Parathyroid adenoma (tissue), 2 donors: ENCODE results near the gene SPNS1.

Source experiments
- H2AFZ ChIP-seq: fragments of 300-600 bp; sonication (generic); one replicate; pipeline ENCODE4 v1.7.0; 2017; ENCODE audit warnings: antibody characterized with exemption, mild to moderate bottlenecking
- H3K27ac ChIP-seq: fragments of 300-600 bp; sonication (generic); one replicate; pipeline ENCODE4 v1.7.0; 2017
- H3K27me3 ChIP-seq: fragments of 300-600 bp; sonication (generic); one replicate; pipeline ENCODE4 v1.7.0; 2017; ENCODE audit warnings: low read length; ENCODE audit not compliant: control insufficient read depth, insufficient read depth
- H3K36me3 ChIP-seq: fragments of 300-600 bp; sonication (generic); one replicate; pipeline ENCODE4 v1.7.0; 2017; ENCODE audit warnings: low read length; ENCODE audit not compliant: control insufficient read depth, insufficient read depth
- H3K4me1 ChIP-seq: fragments of 300-600 bp; sonication (generic); one replicate; pipeline ENCODE4 v1.7.0; 2017; ENCODE audit warnings: control low read depth
- H3K4me2 ChIP-seq: fragments of 300-600 bp; sonication (generic); one replicate; pipeline ENCODE4 v1.7.0; 2017; ENCODE audit warnings: low read length
- H3K4me3 ChIP-seq: fragments of 300-600 bp; sonication (generic); one replicate; pipeline ENCODE4 v1.7.0; 2017; ENCODE audit warnings: low read depth, low read length
- H3K79me2 ChIP-seq: fragments of 300-600 bp; sonication (generic); one replicate; pipeline ENCODE4 v1.7.0; 2017; ENCODE audit warnings: control low read depth
- H3K9ac ChIP-seq: fragments of 300-600 bp; sonication (generic); one replicate; pipeline ENCODE4 v1.7.0; 2017; ENCODE audit warnings: mild to moderate bottlenecking
- H3K9me3 ChIP-seq: fragments of 300-600 bp; sonication (generic); one replicate; pipeline ENCODE4 v1.7.0; 2017; ENCODE audit warnings: low read length; ENCODE audit not compliant: control insufficient read depth
- TF ChIP-seq, protein P1 (sequence below): fragments of 300-600 bp; sonication (generic); IDR thresholded peaks from one replicate; pipeline ENCODE4 v1.7.0; 2017; ENCODE audit warnings: antibody characterized with exemption, mild to moderate bottlenecking
- donor health status: primary hyperparathyroidism.

The SPNS1 gene

DNA sequence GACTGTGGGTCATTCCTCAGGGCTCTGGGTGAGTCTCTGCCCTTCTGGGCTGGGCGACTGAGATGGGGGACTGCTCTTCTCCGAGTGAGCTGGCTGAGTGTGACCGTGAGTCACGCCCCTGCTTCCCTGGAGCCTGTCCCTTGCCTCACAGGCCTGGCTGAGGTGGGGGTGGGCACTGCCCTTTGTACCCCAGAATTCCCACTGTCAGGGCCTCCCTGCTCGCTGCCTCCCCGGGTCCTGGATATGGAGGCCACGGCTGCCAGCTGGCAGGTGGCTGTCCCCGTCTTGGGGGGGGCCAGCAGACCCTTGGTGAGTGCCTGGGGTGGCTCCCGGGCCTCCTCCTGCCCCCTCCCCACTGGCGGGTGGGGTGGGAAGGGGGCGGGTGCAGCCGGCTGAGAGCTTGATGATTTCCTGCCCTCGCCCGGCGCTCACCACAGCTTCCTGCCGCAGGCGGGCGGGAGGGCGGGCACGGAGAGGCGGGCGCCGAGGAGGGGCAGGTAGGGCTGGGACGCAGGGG lies 10.1 kb downstream of the SPNS1 start, which contains the start of gene LAT:
Gene LAT (plus strand): TSS at position 434 of the 517 bp plus-strand sequence. CDS start 366 bp downstream, outside the sequence.
- Histone ChIP-seq H3K4me3 (no peak within 1 kb of the TSS), H3K9me3 (no peaks in the 10 kb centered on the region), H3K9ac (no peak within 1 kb of the TSS), H3K27me3 (no peaks in the 10 kb centered on the region), H3K27ac (no peak within 1 kb of the TSS), H2AFZ (no peak within 1 kb of the TSS), H3K79me2 (peaks cover 2% of the 10 kb centered on the region), H3K4me1 (no peaks in the 10 kb centered on the region), H3K36me3 (no peaks in the 10 kb centered on the region), H3K4me2 (no peak within 1 kb of the TSS)
- TF ChIP-seq, protein P1, sequence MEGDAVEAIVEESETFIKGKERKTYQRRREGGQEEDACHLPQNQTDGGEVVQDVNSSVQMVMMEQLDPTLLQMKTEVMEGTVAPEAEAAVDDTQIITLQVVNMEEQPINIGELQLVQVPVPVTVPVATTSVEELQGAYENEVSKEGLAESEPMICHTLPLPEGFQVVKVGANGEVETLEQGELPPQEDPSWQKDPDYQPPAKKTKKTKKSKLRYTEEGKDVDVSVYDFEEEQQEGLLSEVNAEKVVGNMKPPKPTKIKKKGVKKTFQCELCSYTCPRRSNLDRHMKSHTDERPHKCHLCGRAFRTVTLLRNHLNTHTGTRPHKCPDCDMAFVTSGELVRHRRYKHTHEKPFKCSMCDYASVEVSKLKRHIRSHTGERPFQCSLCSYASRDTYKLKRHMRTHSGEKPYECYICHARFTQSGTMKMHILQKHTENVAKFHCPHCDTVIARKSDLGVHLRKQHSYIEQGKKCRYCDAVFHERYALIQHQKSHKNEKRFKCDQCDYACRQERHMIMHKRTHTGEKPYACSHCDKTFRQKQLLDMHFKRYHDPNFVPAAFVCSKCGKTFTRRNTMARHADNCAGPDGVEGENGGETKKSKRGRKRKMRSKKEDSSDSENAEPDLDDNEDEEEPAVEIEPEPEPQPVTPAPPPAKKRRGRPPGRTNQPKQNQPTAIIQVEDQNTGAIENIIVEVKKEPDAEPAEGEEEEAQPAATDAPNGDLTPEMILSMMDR = no peak

DNA sequence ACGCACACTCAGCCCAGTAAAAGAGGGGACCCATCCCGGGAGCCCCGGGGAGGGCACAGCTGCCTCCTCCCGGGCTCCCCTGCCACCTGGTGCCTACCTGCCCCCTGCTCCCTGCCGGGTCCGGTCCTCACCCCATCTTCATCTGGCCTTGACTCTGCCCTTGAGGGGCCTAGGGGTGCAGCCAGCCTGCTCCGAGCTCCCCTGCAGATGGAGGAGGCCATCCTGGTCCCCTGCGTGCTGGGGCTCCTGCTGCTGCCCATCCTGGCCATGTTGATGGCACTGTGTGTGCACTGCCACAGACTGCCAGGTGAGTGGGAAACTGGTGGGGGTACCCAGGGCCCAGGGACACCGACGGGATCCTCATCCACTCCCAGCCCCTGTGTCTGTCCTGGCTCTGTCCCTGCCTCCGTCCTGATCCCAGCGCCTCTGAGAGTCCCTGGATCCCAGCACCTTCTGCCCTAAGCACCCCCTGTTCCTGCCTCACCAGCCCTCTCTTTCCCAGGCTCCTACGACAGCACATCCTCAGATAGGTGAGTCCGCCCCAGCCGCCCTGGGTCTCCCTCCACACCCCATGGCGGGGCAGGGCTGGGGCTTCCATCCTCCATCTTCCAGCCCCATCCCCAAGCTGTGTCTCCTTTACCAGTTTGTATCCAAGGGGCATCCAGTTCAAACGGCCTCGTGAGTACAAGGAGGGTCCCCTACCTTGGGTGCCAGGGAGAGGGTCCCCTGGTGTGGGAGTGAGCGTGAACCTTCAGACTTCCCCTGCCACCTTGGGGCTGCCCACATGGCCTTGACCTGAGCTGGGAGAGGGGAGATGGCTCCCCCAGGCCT lies 10.8 kb downstream of the SPNS1 start:
- Histone ChIP-seq H2AFZ (no peak overlapping the region), H3K79me2 (peaks cover 2% of the 10 kb centered on the region), H3K27me3 (no peaks in the 10 kb centered on the region), H3K4me2 (no peak overlapping the region), H3K27ac (no peak overlapping the region), H3K4me3 (no peak overlapping the region), H3K36me3 (no peaks in the 10 kb centered on the region), H3K4me1 (no peaks in the 10 kb centered on the region), H3K9me3 (no peaks in the 10 kb centered on the region), H3K9ac (no peak overlapping the region)
- TF ChIP-seq, protein P1 = no peak

DNA sequence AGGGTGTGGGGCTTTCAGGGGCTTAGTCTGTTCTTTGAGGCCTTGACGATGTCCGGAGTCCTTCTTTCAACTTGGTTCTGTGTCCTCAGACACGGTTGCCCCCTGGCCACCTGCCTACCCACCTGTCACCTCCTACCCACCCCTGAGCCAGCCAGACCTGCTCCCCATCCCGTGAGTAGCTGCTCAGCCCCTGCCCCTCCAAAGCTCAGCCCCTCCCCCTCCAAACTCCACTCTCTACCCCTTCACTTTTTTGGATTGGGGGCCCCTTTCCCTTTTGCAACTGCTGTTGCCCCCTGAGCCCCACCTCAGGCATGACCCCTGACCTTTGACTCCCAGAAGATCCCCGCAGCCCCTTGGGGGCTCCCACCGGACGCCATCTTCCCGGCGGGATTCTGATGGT lies 11.5 kb downstream of the SPNS1 start:
- Histone ChIP-seq H3K9me3 (no peaks in the 10 kb centered on the region), H2AFZ (no peak overlapping the region), H3K4me2 (no peak overlapping the region), H3K27ac (no peak overlapping the region), H3K4me1 (no peaks in the 10 kb centered on the region), H3K4me3 (no peak overlapping the region), H3K27me3 (no peaks in the 10 kb centered on the region), H3K36me3 (no peaks in the 10 kb centered on the region), H3K79me2 (peaks cover 2% of the 10 kb centered on the region), H3K9ac (no peak overlapping the region)
- TF ChIP-seq, protein P1 = no peak

DNA sequence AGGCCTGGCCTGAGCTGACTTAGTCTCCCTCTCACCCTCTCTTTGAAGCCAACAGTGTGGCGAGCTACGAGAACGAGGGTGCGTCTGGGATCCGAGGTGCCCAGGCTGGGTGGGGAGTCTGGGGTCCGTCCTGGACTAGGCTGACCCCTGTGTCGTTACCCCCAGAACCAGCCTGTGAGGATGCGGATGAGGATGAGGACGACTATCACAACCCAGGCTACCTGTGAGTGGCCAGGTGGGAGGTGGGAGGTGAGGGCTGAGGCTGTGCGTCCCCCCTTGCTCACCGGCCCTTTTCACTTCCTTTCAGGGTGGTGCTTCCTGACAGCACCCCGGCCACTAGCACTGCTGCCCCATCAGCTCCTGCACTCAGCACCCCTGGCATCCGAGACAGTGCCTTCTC lies 11.9 kb downstream of the SPNS1 start:
- Histone ChIP-seq H3K27me3 (no peaks in the 10 kb centered on the region), H3K4me1 (no peaks in the 10 kb centered on the region), H3K9me3 (no peaks in the 10 kb centered on the region), H3K9ac (no peak overlapping the region), H3K36me3 (no peaks in the 10 kb centered on the region), H3K4me3 (no peak overlapping the region), H3K79me2 (peaks cover 2% of the 10 kb centered on the region), H2AFZ (no peak overlapping the region), H3K27ac (no peak overlapping the region), H3K4me2 (no peak overlapping the region)
- TF ChIP-seq, protein P1 = no peak
